GM18498 (cell line): Measurements from ENCODE around the gene SLC44A4.
A peak's percentile ranks its signal among the peaks of the same experiment; 100 is the strongest.
"Not testable (repeated sequence)": the region's sequence is repeated elsewhere in the genome, so short reads cannot be mapped to it uniquely, and the experiment has no call there.

Experiments used
- ATAC-seq: cut with Tn5 transposase; IDR thresholded peaks from one replicate; pipeline ENCODE4 v1.9.1; 2021; ENCODE audit warnings: mild to moderate bottlenecking, moderate library complexity; ENCODE audit not compliant: unreplicated experiment

Gene SLC44A4

DNA sequence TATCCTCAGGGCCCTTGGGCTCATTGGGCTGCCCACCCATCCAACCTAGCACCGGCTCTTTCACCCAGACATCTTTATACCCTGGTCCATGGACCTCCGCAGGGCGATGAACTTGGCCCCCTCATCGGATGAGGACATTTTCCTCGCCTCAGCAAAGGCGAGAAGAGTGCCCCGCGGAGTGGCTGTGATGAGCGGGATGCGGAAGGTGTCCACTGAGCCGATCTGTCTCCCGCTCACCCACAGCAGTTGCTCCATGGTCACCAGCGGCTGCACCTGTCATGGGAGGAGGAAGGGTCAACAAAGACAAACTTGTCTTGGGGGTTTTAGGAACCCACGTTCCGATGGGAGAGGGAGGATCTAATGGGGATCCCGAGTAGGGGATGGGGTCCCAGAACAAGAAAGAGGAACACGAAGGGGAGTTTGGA, 16.9 kb downstream of the SLC44A4 start:
- no peak for ATAC-seq

DNA sequence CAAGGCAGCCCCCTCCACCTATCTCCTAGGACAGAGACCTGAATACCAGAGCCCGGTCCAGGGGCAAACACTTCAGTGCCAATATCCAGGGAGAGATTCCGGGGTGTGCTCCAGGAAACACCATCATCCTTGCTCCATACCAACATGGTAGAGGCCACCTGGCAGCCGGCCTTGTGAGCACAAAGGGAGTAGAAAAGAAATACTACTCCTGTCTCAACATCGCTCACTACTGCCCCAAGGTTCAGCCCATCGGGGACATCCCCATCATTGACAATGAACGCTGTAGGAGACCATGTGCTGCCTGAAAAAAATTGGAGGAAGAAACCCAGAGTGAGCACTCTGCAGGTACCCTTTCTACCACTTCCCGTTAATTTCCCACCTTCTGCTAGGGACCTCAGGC, 17.6 kb downstream of the SLC44A4 start:
- no peak for ATAC-seq

- no peak for ATAC-seq
These were observed 18.4 kb downstream of the SLC44A4 start for GRCh38 chr6:31860349-31860748.

- ATAC-seq = no peak
These were observed 18.9 kb downstream of the SLC44A4 start for GRCh38 chr6:31859923-31860322.

- ATAC-seq = no peak
These were observed 20.1 kb downstream of the SLC44A4 start for GRCh38 chr6:31858707-31859106.

GRCh38 chr6:31857774-31858173, 21.0 kb downstream of the SLC44A4 start:
- not testable (repeated sequence) for ATAC-seq

DNA sequence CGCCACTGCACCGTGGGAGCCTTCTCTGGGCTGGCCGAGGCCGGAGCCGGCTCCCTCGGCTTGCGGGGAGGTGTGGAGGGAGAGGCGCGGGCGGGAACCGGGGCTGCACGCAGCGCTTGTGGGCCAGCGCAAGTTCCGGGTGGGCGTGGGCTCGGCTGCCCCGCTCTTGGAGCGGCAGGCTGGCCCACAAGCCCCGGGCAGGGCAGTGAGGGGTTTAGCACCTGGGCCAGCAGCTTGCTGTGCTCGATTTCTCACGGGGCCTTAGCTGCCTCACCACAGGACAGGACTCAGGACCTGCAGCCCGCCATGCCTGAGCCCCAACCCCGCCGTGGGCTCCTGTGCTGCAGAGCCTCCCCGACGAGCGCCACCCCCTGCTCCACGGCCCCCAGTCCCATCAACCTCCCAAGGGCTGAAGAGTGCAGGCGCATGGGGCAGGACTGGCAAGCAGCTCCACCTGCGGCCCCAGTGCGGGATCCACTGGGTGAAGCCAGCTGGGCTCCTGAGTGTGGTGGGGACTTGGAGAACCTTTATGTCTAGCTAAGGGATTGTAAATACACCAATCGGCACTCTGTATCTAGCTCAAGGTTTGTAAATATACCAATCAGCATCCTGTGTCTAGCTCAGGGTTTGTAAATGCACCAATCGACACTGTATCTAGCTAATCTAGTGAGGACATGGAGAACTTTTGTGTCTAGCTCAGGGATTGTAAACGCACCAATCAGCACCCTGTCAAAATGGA, 26.6 kb downstream of the SLC44A4 start:
- ATAC-seq = not testable (repeated sequence)

DNA sequence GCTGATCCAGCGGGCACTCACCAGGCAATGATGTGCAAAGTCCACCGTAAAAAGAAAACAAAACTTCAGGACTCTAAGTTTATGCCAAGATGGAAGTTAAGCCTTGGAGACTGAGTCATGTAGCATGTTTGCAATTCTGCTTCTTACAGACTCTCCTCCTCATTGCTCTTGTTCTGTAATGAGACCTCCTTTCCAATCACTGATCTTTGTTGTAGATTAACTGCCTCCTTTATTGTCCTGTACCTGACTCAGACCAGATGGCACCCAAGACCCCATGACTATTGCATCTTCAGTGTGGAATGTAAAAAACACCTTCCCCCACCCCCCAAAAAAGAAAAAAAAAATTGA, 27.3 kb downstream of the SLC44A4 start:
- ATAC-seq = no peak

DNA sequence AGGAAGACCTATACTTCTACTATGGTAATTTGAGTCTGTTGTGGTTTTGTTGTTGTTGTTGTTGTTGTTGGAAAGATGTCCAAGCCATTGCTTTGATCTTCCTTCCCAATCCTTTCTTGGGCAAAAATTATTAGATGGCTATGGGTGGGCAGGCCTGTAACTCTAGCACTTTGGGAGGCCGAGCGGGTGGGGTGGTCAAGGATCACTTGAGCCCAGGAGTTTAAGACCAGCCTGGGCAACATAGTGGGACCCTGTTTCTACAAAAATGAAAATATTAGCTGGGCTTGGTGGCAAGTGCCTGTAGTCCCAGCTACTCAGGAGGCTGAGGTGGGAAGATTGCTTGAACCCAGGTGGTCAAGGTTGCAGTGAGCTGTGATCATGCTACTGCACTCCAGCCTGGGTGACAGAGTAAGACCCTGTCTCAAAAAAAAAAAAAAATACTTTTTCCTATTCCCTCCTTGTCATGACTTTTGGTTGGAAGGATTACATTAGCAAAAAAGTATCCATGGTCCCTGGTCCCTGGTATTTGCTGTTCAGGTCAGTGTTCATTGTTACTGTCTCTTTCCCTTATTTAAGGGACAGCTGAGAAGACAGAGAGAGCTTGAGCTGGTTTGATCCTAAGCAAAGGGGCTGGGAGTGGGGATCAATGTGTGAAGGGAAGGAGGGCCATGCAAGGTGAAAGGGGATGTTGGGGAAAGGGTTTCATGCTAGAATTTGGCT, 27.9 kb downstream of the SLC44A4 start:
- ATAC-seq = no peak

DNA sequence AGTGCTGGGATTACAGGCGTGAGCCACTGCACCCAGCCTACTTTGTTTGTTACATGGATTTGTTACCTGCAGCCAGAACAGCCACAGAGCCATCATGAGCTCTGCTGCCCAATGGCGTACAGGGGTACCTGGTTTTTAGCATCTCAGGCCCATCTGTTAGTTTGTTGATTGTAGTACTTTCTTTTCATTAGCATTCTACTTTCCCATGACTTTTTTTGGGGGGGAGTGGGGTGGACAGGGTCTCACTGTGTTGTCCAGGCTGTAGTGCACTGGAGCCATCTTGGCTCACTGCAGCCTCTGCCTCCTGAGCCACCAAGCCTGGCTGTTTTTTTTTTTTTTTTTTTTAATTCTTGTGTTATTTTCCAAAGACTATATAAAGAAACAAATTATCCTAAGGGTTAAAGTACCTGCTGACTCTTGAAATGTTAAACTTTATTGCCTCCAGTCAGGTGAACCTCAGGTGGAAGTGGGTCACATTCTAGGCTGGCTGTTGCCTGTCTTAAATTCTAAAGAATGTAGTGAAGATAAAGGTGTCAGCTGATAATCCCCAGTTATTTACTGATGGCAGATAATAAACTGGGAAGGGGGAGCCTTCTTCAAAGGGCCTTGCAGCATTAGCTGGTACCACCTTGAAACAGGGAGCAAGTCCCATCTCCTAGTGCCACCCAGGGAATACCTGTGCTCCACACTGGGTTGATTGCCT, 31.4 kb downstream of the SLC44A4 start:
- ATAC-seq = no peak

- ATAC-seq = no peak
These were observed 34.3 kb downstream of the SLC44A4 start for GRCh38 chr6:31844507-31844906.

DNA sequence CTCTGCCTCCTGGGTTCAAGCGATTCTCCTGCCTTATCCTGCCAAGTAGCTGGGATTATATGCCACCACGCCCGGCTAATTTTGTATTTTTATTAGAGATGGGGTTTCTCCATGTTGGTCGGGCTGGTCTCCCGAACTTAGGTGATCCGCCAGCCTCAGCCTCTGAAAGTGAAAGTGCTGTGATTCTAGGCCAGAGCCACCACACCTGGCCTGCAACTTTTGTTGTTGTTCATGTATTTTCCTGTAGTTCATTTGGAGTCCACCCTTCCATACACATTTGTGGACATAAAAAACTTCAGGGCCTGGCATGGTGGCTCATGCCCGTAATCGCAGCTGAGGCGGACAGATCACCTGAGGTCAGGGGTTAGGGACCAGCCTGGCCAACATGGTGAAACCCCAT, 36.7 kb downstream of the SLC44A4 start:
- ATAC-seq = no peak

DNA sequence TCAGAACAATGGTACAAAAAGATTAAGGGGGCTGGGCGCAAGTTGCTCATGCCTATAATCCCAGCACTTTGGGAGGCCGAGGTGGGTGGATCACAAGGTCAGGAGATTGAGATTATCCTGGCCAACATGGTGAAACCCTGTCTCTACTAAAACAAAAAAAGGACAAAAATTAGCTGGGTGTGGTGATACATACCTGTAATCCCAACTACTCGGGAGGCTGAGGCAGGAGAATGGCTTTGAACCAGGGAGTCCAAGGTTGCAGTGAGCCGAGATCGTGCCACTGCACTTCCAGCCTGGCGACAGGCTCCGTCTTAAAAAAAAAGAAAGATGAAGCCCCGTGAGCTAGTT, 39.0 kb downstream of the SLC44A4 start:
- ATAC-seq = not testable (repeated sequence)

DNA sequence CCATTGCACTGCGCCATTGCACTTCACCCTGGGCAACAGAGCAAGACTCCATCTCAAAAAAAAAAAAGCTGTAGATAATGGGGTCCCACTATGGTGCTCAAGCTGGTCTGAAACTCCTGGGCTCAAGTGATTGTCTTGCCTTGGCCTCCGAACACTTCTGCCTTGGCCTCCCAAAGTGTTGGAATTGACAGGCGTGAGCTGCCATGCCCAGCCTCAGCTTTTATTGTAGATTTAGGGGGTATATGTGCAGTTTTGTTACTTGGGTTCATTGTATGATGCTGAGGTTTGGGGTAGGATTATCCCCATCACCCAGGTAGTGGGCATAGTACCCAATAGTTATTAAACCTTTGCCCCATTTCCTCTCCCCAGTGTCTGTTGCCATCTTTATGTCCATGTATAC, 39.8 kb downstream of the SLC44A4 start:
- ATAC-seq = no peak

DNA sequence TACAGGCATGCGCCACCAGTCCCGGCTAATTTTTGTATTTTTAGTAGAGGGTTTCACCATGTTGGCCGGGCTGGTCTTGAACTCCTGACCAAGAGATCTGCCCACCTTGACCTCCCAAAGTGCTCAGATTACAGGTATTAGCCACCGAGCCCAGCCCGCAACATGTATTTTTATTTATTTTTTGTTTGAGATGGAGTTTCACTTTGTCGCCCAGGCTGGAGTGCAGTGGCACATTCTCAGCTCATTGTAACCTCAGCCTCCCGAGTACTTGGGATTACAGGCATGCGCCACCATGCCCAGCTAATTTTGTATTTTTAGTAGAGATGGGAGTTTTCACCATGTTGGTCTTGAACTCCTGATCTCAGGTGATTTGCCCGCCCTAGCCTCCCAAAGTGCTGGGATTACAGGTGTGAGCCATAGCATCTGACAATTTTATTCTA, 40.7 kb downstream of the SLC44A4 start:
- not testable (repeated sequence) for ATAC-seq

DNA sequence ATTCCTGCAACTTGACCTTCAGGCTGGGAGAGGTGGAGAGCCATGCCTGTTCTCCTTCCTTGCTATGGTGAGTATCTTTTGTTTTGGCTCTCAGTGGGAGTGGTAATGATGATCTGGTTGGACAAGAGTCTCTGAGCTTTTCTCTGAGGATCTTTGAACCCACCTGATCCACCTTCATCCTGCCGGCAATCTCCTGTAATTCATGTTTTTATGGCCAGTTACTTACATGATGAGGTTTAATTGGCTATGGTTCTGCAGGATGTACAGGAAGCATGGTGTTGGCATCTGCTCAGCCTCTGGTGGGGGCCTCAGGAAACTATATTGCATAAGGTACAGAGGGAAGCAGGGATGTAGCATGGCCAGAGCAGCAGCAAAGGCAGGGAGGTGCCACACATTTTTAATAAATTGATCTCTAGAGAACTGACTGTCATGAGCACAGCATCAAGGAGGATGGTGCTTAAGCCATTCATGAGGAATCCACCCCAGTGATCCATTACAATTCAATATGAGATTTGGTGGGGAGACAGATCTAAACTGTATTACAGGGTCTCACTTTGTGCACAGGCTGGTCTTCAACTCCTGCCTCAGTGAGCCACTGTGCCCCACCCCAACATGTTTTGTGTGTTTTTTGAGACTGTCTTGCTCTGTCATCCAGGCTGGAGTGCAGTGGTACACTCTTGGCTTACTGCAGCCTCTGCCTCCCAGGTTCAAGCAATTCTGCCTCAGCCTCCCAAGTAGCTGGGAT, 41.3 kb downstream of the SLC44A4 start:
- no peak for ATAC-seq

DNA sequence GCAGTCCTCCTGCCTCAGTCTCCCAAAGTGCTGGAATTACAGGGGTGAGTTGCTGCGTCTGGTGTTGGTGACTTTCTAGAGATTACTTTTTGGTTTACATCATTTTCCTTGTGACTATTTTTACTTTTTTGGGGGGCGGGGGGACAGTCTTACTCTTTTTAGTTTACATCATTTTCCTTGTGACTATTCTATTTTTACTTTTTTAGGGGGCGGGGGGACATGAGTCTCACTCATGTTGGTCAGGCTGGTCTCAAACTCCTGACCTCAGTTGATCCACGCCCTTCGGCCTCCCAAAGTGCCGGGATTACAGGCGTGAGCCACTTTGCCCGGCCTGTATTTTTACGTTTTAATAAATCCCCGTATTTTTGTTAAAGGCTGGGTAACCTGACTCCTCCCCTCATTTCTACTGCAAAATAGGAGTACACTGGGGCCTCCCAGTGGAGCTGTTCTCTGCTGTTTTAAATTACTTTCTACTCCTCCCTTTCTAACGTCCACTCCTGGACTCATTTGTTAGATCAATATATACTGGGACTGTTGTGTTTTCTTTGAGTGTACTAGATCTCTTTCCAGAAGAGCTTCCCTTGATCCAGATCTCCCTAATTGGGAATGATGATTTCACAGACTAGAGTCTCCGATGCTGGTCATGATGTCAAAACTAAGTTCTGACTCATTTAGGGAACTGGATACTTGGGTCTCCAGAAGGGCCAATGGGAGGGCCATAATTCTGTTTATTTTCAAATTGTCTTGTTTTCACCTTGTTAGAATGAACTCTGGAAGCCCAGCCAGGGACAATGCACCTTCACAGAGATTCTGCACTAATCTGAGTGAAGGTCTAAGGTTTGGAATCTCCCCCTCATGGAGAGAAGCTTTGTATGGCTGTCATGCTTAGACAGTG, 42.1 kb downstream of the SLC44A4 start:
- ATAC-seq = no peak

GRCh38 chr6:31836047-31836473, 42.7 kb downstream of the SLC44A4 start:
- no peak for ATAC-seq

DNA sequence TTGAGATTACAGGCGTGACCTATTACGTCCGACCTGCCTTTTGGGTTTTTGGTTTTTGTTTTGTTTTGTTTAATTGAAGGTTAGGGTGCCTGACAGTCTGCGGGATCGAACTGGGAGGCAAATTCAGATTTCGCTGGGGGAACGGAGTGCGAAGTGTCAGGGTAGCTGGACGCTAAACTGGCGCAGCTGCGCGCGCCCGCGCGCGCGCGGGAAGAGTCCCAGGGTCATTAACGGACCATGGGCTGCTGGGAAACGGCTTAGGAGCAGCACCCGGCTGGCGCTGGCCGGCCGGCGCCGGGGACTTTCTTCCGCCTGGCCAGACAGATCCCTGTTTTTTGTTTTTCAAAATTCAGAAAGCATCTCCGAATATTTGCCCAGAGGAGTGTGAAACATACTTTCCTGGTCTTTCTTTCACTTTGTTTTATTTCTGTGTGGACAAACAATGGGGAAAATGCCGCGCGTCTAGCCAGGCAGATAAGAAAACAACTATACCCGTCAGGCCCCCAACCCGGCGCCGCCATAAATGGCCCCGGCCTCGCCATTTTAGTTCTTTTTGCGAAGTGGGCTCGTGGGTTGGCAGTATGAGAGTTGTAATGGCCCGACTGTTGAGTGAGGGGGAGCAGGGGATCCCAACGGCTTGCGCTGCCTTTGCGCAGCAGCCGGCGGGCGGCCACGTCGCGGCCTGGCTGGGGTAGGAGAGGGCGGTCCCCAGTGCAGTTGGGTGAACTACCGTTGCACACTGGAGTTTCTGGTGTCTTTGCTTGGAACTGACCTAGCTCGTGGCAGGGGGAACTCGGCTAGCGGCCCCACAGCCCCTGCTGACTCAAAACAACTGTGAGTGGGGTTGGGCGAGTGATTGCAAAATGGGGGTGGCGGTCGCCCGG, 44.2 kb downstream of the SLC44A4 start:
- peak; percentile 45 for ATAC-seq
